Gastrocnemius medialis (tissue), 4 donors: ENCODE results near the gene C7orf57.

Experiments
- CTCF ChIP-seq, 5 experiments: fragments of 450-650 bp in 3 of 5; fragments of 200-600 bp in 2 of 5; sonication (generic) in 2 of 5; IDR thresholded peaks in 4 of 5; conservative IDR thresholded peaks in 1 of 5; 1 replicate in 4 of 5; 2 replicates in 1 of 5; pipeline ENCODE4 v1.5.1; 2016 to 2019; ENCODE audit warnings: antibody characterized with exemption in 5 of 5, mild to moderate bottlenecking in 3 of 5, moderate library complexity in 3 of 5
- POLR2A ChIP-seq, 2 donors: fragments of 450-650 bp; IDR thresholded peaks; one replicate each; pipeline ENCODE4 v1.6.1; 2017; ENCODE audit warnings: antibody characterized with exemption in 2 of 2, mild to moderate bottlenecking in 2 of 2, moderate library complexity in 2 of 2

GRCh38 chr7:48025624-48026023 is 9.7 kb upstream of the C7orf57 start:
- TF ChIP-seq CTCF (IDR thresholded peaks at IDR 0.05 in 4 of 5, conservative IDR thresholded peaks at IDR 0.05 in 1 of 5): no peak
- TF ChIP-seq POLR2A (IDR thresholded peaks at IDR 0.05): no peak
